Lower leg skin (tissue), 3 donors: ENCODE measurements around the gene CRTC1.

ENCODE experiments used
- CTCF ChIP-seq, 3 donors: fragments of 450-650 bp; IDR thresholded peaks; one replicate each; pipeline ENCODE4 v1.5.1; 2016; ENCODE audit warnings: antibody characterized with exemption in 3 of 3, mild to moderate bottlenecking in 3 of 3, moderate library complexity in 2 of 3
- POLR2A ChIP-seq, 2 donors: fragments of 450-650 bp; IDR thresholded peaks; one replicate each; pipeline ENCODE4 v1.6.1; 2016 to 2017; ENCODE audit warnings: antibody characterized with exemption in 2 of 2, mild to moderate bottlenecking in 1 of 2, moderate library complexity in 1 of 2

- TF ChIP-seq CTCF (IDR thresholded peaks at IDR 0.05) (no peak), POLR2A (IDR thresholded peaks at IDR 0.05) (no peak)
These were observed 25.1 kb upstream of the CRTC1 start for GRCh38 chr19:18658366-18658855.
